Thymus (tissue), 11 donors: ENCODE data around the gene RPS27. TPM values are rescaled to one million over a fixed set of nuclear protein-coding genes. Genes with fewer than 3 reads are reported as not detected.

ENCODE experiments used
- DNase-seq, 9 donors: peaks; one replicate each; pipeline ENCODE4 v3.0.0-alpha.2; 2013; ENCODE audit warnings: low spot score in 9 of 9, low read depth in 6 of 9, missing footprints in 1 of 9
- H3K27ac ChIP-seq, 2 donors: one replicate each; pipeline ENCODE4 v1.5.1; 2013; ENCODE audit warnings: control low read depth in 1 of 2, low read depth in 1 of 2, low read length in 1 of 2, mild to moderate bottlenecking in 1 of 2, moderate library complexity in 1 of 2
- H3K27me3 ChIP-seq, 2 donors: one replicate each; pipeline ENCODE4 v1.5.1; 2013; ENCODE audit warnings: low read length in 1 of 2; ENCODE audit not compliant: control insufficient read depth in 2 of 2, insufficient read depth in 1 of 2
- H3K36me3 ChIP-seq, 2 donors: one replicate each; pipeline ENCODE4 v1.5.1; 2013; ENCODE audit warnings: low read length in 1 of 2, mild to moderate bottlenecking in 1 of 2, moderate library complexity in 1 of 2; ENCODE audit not compliant: control insufficient read depth in 2 of 2, insufficient read depth in 2 of 2
- H3K4me1 ChIP-seq, 2 donors: one replicate each; pipeline ENCODE4 v1.5.1; 2013; ENCODE audit warnings: low read length in 2 of 2; ENCODE audit not compliant: control insufficient read depth in 2 of 2, insufficient read depth in 2 of 2
- H3K4me3 ChIP-seq, 2 donors: one replicate each; pipeline ENCODE4 v1.5.1; 2013; ENCODE audit warnings: low read length in 2 of 2, control low read depth in 1 of 2, mild to moderate bottlenecking in 1 of 2
- H3K9me3 ChIP-seq, 2 donors: one replicate each; pipeline ENCODE4 v1.5.1; 2013; ENCODE audit warnings: low read length in 1 of 2, mild to moderate bottlenecking in 1 of 2; ENCODE audit not compliant: control insufficient read depth in 2 of 2, insufficient read depth in 1 of 2
- WGBS: extraction: QIAGEN DNeasy Blood & Tissue Kit; methylation state at CpG from one replicate; pipeline ENCODE4 v1.1.7; 2013; 5-methylcytosine and 5-hydroxymethylcytosine counted together
- polyA plus RNA-seq: library from polyadenylated mRNA; stranded (reverse); fragments of 200-250 nt; gene quantifications from one replicate; pipeline ENCODE4 v1.2.3, GENCODE V29; 2013
- total RNA-seq: library from RNA; stranded (reverse); fragments of 120-200 nt; gene quantifications from one replicate; pipeline ENCODE4 v1.2.4, GENCODE V29; 2013
- donor health status: healthy.

The RPS27 gene
- total and polyA plus RNA-seq, 2 donors: 10,992 to 16,610 TPM

- no peaks in the 10 kb centered on the region for H3K27me3 ChIP-seq
- H3K4me3 ChIP-seq: peak overlapping the region; percentile 88 to 93
- H3K36me3 ChIP-seq: peaks cover 25 to 42% of the 10 kb centered on the region in 2 donors
- H3K4me1 ChIP-seq: peaks cover 18 to 46% of the 10 kb centered on the region in 2 donors
- peak overlapping the region; percentile 86 to 88 for H3K27ac ChIP-seq
- peak in 1 of 9 donors; percentile 67 for DNase-seq
- H3K9me3 ChIP-seq: no peaks in the 10 kb centered on the region
- WGBS: under 1% methylated on average over 13 of the region's 13 CpGs
These were observed 32.8 kb upstream of the RPS27 start for GRCh38 chr1:153957744-153958110.

- Histone ChIP-seq H3K9me3 (no peaks in the 10 kb centered on the region), H3K36me3 (peaks cover 21 to 37% of the 10 kb centered on the region in 2 donors), H3K4me3 (peak within 1 kb of the TSS; percentile 88 to 93), H3K27ac (peak within 1 kb of the TSS; percentile 86 to 88), H3K27me3 (no peaks in the 10 kb centered on the region), H3K4me1 (peaks cover 18 to 50% of the 10 kb centered on the region in 2 donors)
- under 1% methylated on average over 75 of the region's 75 CpGs for WGBS
- peak; percentile 90 to 99 (median 96) for DNase-seq
These were observed 32.2 kb upstream of the RPS27 start, which contains the start of gene CRTC2 for GRCh38 chr1:153958111-153958960. CRTC2 (minus strand) TSS chr1:153958612; CDS start chr1:153958497, 115 bp downstream.

GRCh38 chr1:153958961-153959260 lies 31.7 kb upstream of the RPS27 start:
- Histone ChIP-seq H3K4me1 (peaks cover 18 to 54% of the 10 kb centered on the region in 2 donors), H3K4me3 (no peak overlapping the region), H3K9me3 (no peaks in the 10 kb centered on the region), H3K36me3 (peaks cover 15 to 32% of the 10 kb centered on the region in 2 donors), H3K27ac (peak overlapping the region in 1 of 2 donors; percentile 6), H3K27me3 (no peaks in the 10 kb centered on the region)
- no peak for DNase-seq
- WGBS: 38% methylated on average over 4 of the region's 4 CpGs

GRCh38 chr1:153959454-153959853 lies 31.1 kb upstream of the RPS27 start:
- H3K4me1 ChIP-seq: peaks cover 22 to 59% of the 10 kb centered on the region in 2 donors
- no peaks in the 10 kb centered on the region for H3K27me3 ChIP-seq
- no peak for DNase-seq
- 94% methylated on average over 3 of the region's 3 CpGs for WGBS
- H3K36me3 ChIP-seq: peaks cover 12 to 26% of the 10 kb centered on the region in 2 donors
- no peak overlapping the region for H3K27ac ChIP-seq
- H3K4me3 ChIP-seq: no peak overlapping the region
- H3K9me3 ChIP-seq: no peaks in the 10 kb centered on the region

GRCh38 chr1:153960206-153960605 lies 30.4 kb upstream of the RPS27 start:
- H3K4me1 ChIP-seq: peaks cover 22 to 56% of the 10 kb centered on the region in 2 donors
- H3K27ac ChIP-seq: no peak overlapping the region
- H3K9me3 ChIP-seq: no peaks in the 10 kb centered on the region
- H3K27me3 ChIP-seq: no peaks in the 10 kb centered on the region
- H3K4me3 ChIP-seq: no peak overlapping the region
- WGBS: over 99% methylated on average over 11 of the region's 11 CpGs
- H3K36me3 ChIP-seq: peaks cover 9 to 20% of the 10 kb centered on the region in 2 donors
- DNase-seq: no peak

GRCh38 chr1:153961421-153961820 lies 29.1 kb upstream of the RPS27 start:
- Histone ChIP-seq H3K4me3 (no peak overlapping the region), H3K27me3 (no peaks in the 10 kb centered on the region), H3K9me3 (no peaks in the 10 kb centered on the region), H3K36me3 (peaks cover 9 to 20% of the 10 kb centered on the region in 2 donors), H3K27ac (no peak overlapping the region), H3K4me1 (peaks cover 26 to 59% of the 10 kb centered on the region in 2 donors)
- 97% methylated on average over 4 of the region's 4 CpGs for WGBS
- no peak for DNase-seq

GRCh38 chr1:153962088-153963029 lies 28.2 kb upstream of the RPS27 start:
- WGBS: 75% methylated on average over 16 of the region's 16 CpGs
- peak overlapping the region; percentile 57 to 74 for H3K4me3 ChIP-seq
- peak in 1 of 9 donors; percentile 24 for DNase-seq
- H3K4me1 ChIP-seq: peaks cover 21 to 52% of the 10 kb centered on the region in 2 donors
- peak overlapping the region; percentile 72 to 84 for H3K27ac ChIP-seq
- H3K9me3 ChIP-seq: no peaks in the 10 kb centered on the region
- H3K36me3 ChIP-seq: peaks cover 9 to 20% of the 10 kb centered on the region in 2 donors
- no peaks in the 10 kb centered on the region for H3K27me3 ChIP-seq

GRCh38 chr1:153963030-153963849 lies 27.3 kb upstream of the RPS27 start, which contains the start of gene SLC39A1:
SLC39A1 (minus strand) TSS chr1:153963537; CDS start chr1:153962715, 822 bp downstream.
- under 1% methylated on average over 54 of the region's 54 CpGs for WGBS

More at GRCh38 chr1:153963030-153963849, 27.3 kb upstream of the RPS27 start, which contains the start of gene SLC39A1:
- H3K4me3 ChIP-seq: peak within 1 kb of the TSS; percentile 57 to 74
- H3K27ac ChIP-seq: peak within 1 kb of the TSS; percentile 84 to 88
- H3K4me1 ChIP-seq: peaks cover 22 to 53% of the 10 kb centered on the region in 2 donors
- peaks cover 9 to 20% of the 10 kb centered on the region in 2 donors for H3K36me3 ChIP-seq
- DNase-seq: peak in 8 of 9 donors; percentile 86 to 97 (median 94)
- H3K9me3 ChIP-seq: no peaks in the 10 kb centered on the region
- no peaks in the 10 kb centered on the region for H3K27me3 ChIP-seq
